GM19467 (cell line): ENCODE data around the gene AKAP11.
A peak's percentile ranks its signal among the peaks of the same experiment; 100 is the strongest.
"Not testable (repeated sequence)": the region's sequence is repeated elsewhere in the genome, so short reads cannot be mapped to it uniquely, and the experiment has no call there.

ENCODE experiments used
- ATAC-seq: cut with Tn5 transposase; IDR thresholded peaks from one replicate; pipeline ENCODE4 v1.9.1; 2021; ENCODE audit warnings: mild to moderate bottlenecking, moderate library complexity; ENCODE audit not compliant: unreplicated experiment

Gene AKAP11

DNA sequence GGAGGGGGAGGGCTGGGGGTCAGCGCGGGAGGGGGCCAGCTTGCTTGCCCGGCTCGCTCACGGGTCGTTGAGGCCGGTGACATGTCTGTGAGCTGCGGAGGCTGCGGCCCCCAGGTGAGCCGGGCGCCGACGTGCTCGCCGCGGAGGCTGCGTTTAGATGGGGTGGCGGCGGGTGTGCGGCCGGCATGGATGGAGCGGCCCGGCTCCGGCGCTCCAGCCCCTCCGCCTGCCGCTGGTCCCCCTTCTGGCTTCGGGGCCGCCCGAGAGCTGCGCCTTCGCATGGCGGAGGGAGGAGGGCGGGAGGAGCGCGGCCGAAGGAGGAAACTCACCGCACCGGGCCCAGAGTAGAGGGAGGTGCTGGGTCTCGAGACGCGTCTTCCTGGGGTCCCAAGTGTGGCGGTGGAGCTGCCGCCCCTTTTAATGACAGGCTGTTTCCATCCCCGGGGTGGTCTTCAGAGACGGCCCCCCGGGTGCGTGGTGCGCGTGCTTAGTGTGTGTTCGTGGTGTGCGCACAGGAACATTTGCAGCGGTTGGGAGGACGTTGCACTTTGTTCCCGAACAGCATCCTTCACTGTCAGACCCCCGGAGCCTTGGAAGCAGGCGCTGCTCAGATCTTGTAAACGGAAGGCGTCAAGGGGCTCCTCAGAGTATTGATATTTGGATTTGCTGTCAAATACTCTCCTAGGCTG is at the start of gene AKAP11:
TSS of gene AKAP11 (plus strand) at position 38 of the 689 bp plus-strand sequence. CDS start 14,197 bp downstream, outside the sequence.
- ATAC-seq: peak; percentile 19

- ATAC-seq: no peak
Observed at GRCh38 chr13:42223681-42224080, 48.3 kb upstream of the AKAP11 start.

DNA sequence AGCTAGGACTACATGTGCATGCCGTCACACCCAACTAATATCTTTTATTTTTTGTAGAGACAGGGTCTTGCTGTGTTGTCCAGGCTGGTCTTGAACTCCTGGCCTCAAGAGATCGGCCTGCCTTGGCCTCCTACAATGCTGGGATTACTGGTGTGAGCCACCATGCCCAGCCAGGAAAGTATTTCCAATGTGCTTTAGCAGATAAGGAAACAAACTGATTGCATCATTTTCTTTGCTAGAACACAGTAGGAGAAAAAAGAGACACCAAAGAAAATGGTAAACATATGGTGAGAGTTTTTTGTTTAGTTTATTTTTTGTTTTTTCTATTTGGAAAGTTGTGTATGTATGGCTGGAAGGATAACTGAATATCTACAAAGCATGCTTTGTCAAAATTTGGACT is 46.9 kb upstream of the AKAP11 start:
- ATAC-seq: no peak

- not testable (repeated sequence) for ATAC-seq
Observed at GRCh38 chr13:42226759-42227158, 45.2 kb upstream of the AKAP11 start.

- ATAC-seq: no peak
Observed at GRCh38 chr13:42228527-42228926, 43.4 kb upstream of the AKAP11 start.

DNA sequence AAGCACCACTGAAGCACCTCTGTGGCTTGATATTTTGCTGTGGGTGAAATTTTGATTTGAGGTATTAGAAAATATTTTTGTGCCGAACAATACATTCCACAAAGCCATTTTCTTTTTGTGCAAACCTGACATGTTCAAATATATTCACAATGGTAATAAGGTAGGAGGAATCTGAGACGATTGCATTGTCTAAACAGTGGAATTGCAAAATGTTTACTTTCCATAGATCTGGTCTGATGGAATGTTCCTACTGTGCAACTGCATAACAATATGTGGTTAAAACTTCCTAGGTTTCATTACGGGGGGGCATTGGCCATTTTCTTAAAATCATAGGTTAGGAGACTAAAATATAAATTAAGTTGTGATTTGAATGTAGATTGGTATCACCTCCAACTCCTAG is 42.7 kb upstream of the AKAP11 start:
- ATAC-seq: no peak

DNA sequence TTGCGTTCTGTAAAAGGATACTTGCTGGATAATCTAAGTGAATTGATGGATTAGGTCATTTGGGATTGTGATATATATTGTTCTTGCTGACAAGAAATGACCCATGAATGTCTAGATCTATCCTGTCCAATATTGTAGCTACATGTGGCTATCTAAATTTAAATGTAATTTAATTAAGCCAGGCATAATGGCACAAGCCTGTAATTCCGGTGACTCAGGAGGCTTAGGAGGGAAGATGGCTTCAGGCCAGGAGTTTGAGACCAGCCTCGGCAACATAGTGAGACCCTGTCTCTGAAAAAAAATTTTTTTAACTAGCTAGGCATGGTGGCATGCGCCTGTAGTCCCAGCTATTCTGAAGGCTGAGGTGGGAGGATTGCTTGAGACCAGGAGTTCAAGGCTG is 39.3 kb upstream of the AKAP11 start:
- no peak for ATAC-seq

- ATAC-seq: no peak
Observed at GRCh38 chr13:42233726-42234125, 38.2 kb upstream of the AKAP11 start.

- ATAC-seq: no peak
Observed at GRCh38 chr13:42239161-42239560, 32.8 kb upstream of the AKAP11 start.

DNA sequence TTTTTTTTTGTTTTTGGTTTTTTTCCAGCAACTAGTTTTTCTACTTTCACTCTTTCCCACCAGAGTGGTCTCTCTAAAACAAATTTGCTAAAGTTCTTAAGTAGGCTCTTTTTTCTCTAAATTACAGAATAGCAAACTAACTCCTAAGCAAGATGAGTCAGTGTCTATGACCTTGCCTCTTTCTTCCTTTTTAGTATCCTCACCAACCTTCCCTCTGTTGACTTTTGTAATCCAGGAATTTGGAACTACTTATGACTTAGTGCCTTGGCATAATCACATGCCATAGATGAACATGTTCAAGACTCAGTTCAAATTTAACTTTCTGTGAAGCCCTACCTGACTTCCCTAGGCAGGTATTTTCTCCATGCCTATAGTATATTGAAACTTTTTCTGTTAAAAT is 32.3 kb upstream of the AKAP11 start:
- no peak for ATAC-seq

DNA sequence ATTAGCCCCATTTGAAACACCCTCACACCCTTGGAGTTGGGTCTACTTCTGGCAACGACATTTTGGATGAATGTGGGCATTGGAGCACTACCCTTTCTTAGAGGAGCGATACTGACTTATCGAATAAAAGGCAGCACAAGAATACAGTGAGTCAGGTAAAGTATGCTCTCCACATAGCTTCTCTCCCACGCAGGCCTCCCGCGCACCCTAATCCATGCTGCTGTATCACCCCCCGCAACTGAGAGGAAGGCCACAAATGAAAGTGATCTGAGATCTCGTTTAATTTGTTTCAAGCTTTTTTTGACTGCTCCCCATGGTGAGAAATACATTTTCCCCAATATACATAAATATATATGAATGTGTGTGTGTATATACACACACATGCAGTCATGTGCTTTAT is 25.4 kb upstream of the AKAP11 start:
- no peak for ATAC-seq

DNA sequence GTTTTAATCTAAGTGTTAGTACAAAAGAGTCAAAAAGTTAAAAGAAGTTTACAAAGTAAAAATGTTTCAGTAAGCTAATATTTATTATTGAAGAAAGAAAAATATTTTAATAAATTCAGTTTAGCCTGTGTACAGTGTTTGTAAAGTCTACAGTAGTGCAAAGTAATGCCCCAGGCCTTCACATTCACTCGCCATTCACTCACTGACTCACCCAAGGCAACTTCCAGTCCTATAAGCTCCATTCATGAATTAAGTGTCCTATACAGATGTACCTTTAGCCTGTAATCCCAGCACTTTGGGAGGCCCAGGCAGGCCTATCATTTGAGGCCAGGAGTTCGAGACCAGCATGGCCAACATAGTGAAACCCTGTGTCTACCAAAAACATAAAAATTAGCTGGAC is 24.1 kb upstream of the AKAP11 start:
- ATAC-seq: no peak

- no peak for ATAC-seq
Observed at GRCh38 chr13:42255886-42256285, 16.1 kb upstream of the AKAP11 start.

DNA sequence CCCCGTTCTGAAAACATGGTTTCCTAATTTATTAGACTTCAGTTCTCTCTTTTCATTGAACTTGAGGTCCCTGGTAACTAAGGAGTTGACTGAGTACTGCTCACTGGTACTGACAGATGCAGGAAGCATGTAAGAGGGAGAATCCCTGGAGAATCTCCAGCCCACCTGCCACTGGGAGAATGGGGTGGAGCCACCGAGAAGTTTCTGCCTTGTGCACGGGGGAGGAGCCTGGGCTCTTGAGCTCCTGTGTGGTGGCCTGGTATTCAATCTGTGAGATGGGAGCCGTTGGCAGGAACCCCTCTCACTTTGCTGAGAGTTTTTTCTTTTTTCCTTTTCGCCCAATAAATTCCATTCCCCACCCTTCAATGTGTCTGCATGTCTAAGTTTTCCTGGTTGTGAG is 13.2 kb upstream of the AKAP11 start:
- ATAC-seq: no peak

- ATAC-seq: no peak
Observed at GRCh38 chr13:42259515-42259914, 12.4 kb upstream of the AKAP11 start.

GRCh38 chr13:42260903-42261654 is 10.9 kb upstream of the AKAP11 start:
- no peak for ATAC-seq

DNA sequence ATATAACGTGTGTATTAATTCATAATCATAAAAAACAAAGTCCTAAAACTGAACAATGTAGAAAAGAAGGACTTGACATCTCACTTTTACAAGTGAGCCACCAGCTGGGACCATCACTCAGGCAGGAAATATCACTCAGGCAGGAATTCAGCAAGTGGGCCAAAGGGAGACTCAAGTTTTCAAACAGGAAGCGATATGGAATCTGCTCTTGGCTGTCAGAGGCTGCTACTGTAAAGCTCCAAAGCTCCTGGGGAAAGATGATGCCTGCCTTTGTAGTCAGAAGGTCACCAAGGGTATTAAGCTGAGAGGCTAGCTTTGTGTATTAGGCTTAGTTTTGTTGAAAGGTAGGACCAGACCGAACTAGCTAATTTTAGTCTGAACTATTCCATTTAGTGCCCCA is 5.5 kb upstream of the AKAP11 start:
- no peak for ATAC-seq

DNA sequence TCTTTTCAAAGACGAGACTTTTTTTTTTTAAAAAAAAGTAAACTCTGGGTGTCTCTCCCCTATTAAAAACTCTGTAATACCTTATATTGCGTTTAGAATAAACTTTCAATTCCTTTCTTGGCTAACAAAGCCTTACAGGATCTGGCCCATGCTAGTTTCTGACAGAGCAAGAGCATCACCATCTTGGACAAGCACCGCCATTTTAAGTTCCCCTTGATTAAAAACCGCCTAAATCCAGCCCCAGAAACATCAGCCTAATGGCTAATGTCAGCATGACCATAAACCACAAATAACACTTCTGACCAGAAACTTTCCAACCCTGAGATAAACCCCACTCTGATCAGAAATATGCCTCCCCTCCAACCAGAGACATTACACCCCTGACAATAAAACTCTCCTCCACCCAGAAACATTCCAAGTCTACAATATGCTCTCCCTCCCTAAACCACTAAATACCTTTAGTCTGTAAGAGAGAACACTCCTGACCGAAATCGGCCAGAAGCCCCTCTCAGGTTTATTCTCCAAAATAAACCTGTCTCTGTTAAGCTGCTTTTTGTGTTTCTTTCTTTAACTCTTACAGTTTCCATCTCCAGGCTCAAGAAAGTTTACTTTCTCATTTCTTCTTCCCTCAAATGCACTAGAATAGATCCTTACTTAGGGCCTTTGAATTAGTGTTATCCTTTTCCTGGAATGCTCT is 1.6 kb upstream of the AKAP11 start:
- ATAC-seq: no peak

DNA sequence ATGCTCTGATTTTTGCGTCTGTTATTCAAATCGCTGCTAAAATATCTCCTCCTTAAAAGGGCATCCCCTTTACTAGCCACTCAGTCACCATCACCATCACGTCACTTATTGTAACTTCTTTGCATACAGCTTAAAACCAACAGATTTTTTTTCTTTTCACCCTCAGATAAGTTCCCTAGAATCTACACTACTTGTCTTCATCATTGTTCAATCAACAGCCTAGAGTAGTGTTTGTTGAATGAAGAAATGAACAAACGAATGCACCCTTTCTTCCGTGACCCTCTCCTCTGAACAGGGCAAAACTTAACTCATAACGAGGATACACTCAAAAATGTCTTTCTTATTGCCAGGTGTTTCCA is 1.1 kb upstream of the AKAP11 start:
- no peak for ATAC-seq

DNA sequence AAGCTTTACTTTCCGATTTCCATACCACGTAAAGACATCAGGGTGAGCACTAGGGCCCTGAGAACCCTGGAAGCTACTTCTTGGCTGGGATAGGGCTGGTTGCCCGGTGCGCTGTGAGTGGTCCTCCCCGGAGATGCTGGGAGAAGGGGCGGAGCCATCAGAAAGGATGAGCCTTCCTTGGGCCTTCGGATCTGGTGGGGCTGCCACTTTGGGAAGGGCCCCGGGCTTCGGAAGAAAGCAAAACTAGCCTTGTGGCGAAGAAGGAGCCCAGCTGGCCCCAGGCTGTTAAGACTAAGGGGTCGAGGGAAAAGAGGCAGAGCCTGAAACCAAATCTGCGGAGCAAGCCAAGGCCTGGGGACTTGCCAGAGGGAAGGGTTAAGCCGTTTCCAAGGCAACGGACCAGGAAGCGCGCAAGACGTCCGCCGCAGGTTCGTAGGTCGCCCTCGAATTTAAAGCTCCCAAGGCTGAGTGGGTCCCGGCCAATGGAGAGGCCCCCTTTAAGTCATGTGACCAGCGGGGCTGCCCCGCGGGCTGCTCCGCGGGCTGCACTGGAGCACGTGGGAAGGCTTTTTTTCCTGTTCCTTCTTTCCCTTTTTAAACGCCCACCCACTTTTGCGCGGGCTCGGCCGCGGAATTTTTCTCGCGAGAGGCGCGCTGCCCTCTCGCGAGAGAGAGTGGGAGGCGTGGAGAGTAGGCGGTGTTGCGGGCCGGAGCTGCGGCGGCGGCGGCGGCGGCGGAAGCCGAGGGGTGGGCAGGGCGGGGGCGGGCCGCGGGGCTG is 426 bp upstream of the AKAP11 start:
- ATAC-seq: peak; percentile 83

DNA sequence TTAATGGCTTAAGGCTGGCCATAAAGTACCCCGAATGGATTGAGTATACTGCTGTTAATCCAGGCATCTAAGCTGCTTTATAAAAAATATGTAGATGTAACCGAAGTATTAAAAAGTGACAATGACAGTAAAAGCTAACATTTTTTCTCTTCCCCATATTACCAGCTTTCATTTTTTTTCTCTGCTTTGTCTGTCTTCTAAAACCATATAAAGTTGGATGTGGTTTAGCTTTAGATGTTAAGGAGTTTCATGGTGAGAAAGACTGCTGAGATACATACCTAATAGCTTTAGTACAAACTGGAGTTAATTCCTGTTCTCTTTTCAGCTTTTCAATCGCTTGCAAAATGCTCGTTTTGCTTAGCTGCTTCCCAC is 838 bp downstream of the AKAP11 start:
- no peak for ATAC-seq
